SK-N-SH (cell line): ENCODE measurements around the gene SVIL. TPM values are rescaled to one million over a fixed set of nuclear protein-coding genes. Genes with fewer than 3 reads are reported as not detected.

Experiments
- CTCF ChIA-PET: fragments of 300-600, 350-600 bp; formaldehyde crosslinking; extraction: SDS; loops from one replicate; lab custom pipeline; 2021; lab: Yijun Ruan, JAX
- POLR2A ChIA-PET: fragments of 350-600 bp; sonication (Branson Sonifier 250); formaldehyde crosslinking; extraction: SDS; loops from one replicate; lab custom pipeline; 2020; ENCODE audit warnings: antibody characterized with exemption, inconsistent platforms; lab: Yijun Ruan, JAX
- DNase-seq: peaks from one replicate; pipeline ENCODE4 v3.0.0; 2012
- H2AFZ ChIP-seq: fragments of 200-600 bp; sonication (generic); 2 replicates; pipeline ENCODE4 v1.8.1; 2016; ENCODE audit warnings: antibody characterized with exemption, mild to moderate bottlenecking, low read depth
- H3F3A ChIP-seq: fragments of 200-600 bp; sonication (generic); replicated peaks from 2 replicates; pipeline ENCODE3; 2016; ENCODE audit warnings: antibody characterized with exemption, mild to moderate bottlenecking; ENCODE audit not compliant: insufficient read depth
- H3K27ac ChIP-seq, 2 experiments: fragments of 200-500 bp in 1 of 2; fragments of 200-600 bp in 1 of 2; sonication (Bioruptor generic) in 1 of 2; sonication (generic), shearing (Covaris generic) in 1 of 2; 2 replicates each; pipeline versions ENCODE4 v1.5.1 to v1.6.1; 2014 to 2016; ENCODE audit warnings: low read depth in 2 of 2, inconsistent platforms in 1 of 2, low read length in 1 of 2, mild to moderate bottlenecking in 1 of 2, mixed read lengths in 1 of 2
- H3K27me3 ChIP-seq: fragments of 200-600 bp; sonication (generic), shearing (Covaris generic); 2 replicates; pipeline ENCODE4 v1.6.1; 2016; ENCODE audit warnings: mixed run types; ENCODE audit not compliant: insufficient read depth
- H3K36me3 ChIP-seq, 2 experiments: fragments of 200-500 bp in 1 of 2; fragments of 200-600 bp in 1 of 2; sonication (Bioruptor generic) in 1 of 2; sonication (generic) in 1 of 2; replicated peaks in 1 of 2; 2 replicates each; pipeline versions ENCODE3 to v1.5.1; 2014 to 2016; ENCODE audit warnings: low read length in 1 of 2, mild to moderate bottlenecking in 1 of 2; ENCODE audit not compliant: insufficient read depth in 2 of 2, control insufficient read depth in 1 of 2
- H3K4me1 ChIP-seq, 2 experiments: fragments of 200-500 bp in 1 of 2; fragments of 200-600 bp in 1 of 2; sonication (Bioruptor generic) in 1 of 2; sonication (generic), shearing (Covaris generic) in 1 of 2; 2 replicates each; pipeline versions ENCODE4 v1.5.1 to v1.6.1; 2014 to 2016; ENCODE audit warnings: low read depth in 1 of 2, low read length in 1 of 2, mixed run types in 1 of 2; ENCODE audit not compliant: insufficient read depth in 2 of 2, control insufficient read depth in 1 of 2
- H3K4me2 ChIP-seq: fragments of 200-600 bp; sonication (generic), shearing (Covaris generic); 2 replicates; pipeline ENCODE4 v1.6.1; 2017; ENCODE audit warnings: mixed run types
- H3K4me3 ChIP-seq, 2 experiments: fragments of 200-500 bp in 1 of 2; fragments of 200-600 bp in 1 of 2; sonication (Bioruptor generic) in 1 of 2; sonication (generic), shearing (Covaris generic) in 1 of 2; 2 replicates each; pipeline versions ENCODE4 v1.5.1 to v1.8.1; 2014 to 2016; ENCODE audit warnings: low read depth in 2 of 2, inconsistent platforms in 1 of 2, low read length in 1 of 2, mild to moderate bottlenecking in 1 of 2, mixed read lengths in 1 of 2, moderate library complexity in 1 of 2
- H3K79me2 ChIP-seq: fragments of 200-600 bp; sonication (generic); 2 replicates; pipeline ENCODE4 v1.8.1; 2017; ENCODE audit warnings: mild to moderate bottlenecking; ENCODE audit not compliant: insufficient read depth
- H3K9ac ChIP-seq: fragments of 200-600 bp; sonication (generic); 2 replicates; pipeline ENCODE4 v1.6.1; 2017; ENCODE audit warnings: mixed run types
- H3K9me2 ChIP-seq: fragments of 200-600 bp; sonication (generic); 2 replicates; pipeline ENCODE4 v1.6.1; 2017; ENCODE audit warnings: mixed run types
- H3K9me3 ChIP-seq: fragments of 200-600 bp; sonication (generic); 2 replicates; pipeline ENCODE4 v1.6.1; 2017; ENCODE audit warnings: mixed run types, mild to moderate bottlenecking, moderate library complexity
- H4K20me1 ChIP-seq: fragments of 200-600 bp; sonication (generic); 2 replicates; pipeline ENCODE4 v1.6.1; 2017; ENCODE audit warnings: mild to moderate bottlenecking, mixed run types; ENCODE audit not compliant: insufficient read depth
- CTCF ChIP-seq: fragments of 200-600 bp; sonication (generic); IDR thresholded peaks from 2 replicates; pipeline ENCODE4 v1.6.1; 2017; ENCODE audit warnings: antibody characterized with exemption, mild to moderate bottlenecking, moderate library complexity
- EP300 ChIP-seq, 2 experiments: IDR thresholded peaks; 2 replicates each; pipeline versions ENCODE4 v1.4.0 to v1.6.1; 2012; ENCODE audit warnings: borderline replicate concordance in 1 of 2, low read depth in 1 of 2, low read length in 1 of 2
- EZH2phosphoT487 ChIP-seq: fragments of 200-600 bp; sonication (generic); IDR thresholded peaks from 2 replicates; pipeline ENCODE4 v1.6.1; 2017; ENCODE audit warnings: low read depth, mixed run types, mild to moderate bottlenecking, antibody characterized with exemption, moderate library complexity, borderline replicate concordance
- FOSL2 ChIP-seq: IDR thresholded peaks from 2 replicates; pipeline ENCODE4 v1.4.0; 2012; ENCODE audit warnings: low read depth, mild to moderate bottlenecking, moderate library complexity, borderline replicate concordance
- FOXJ3 ChIP-seq: sonication (generic); formaldehyde crosslinking; IDR thresholded peaks from 2 replicates; pipeline ENCODE4 v1.5.1; 2020; ENCODE audit warnings: mild to moderate bottlenecking, missing genetic modification reagents
- FOXM1 ChIP-seq: IDR thresholded peaks from 2 replicates; pipeline ENCODE4 v1.4.0; 2012; ENCODE audit warnings: low read depth, mild to moderate bottlenecking
- GATA2 ChIP-seq: sonication (generic); formaldehyde crosslinking; IDR thresholded peaks from 2 replicates; pipeline ENCODE4 v1.5.0; 2020; ENCODE audit warnings: mild to moderate bottlenecking, missing genetic modification reagents
- NRF1 ChIP-seq: IDR thresholded peaks from 2 replicates; pipeline ENCODE4 v1.6.1; 2012; ENCODE audit warnings: low read depth, mild to moderate bottlenecking, low read length
- RAD21 ChIP-seq: IDR thresholded peaks from 2 replicates; pipeline ENCODE4 v1.6.1; 2012; ENCODE audit warnings: mild to moderate bottlenecking, low read length
- RCOR1 ChIP-seq: fragments of 150-350 bp; IDR thresholded peaks from 2 replicates; pipeline ENCODE4 v1.6.1; 2017; ENCODE audit warnings: antibody characterized with exemption, low read length
- REST ChIP-seq: IDR thresholded peaks from 2 replicates; pipeline ENCODE4 v1.6.1; 2012; ENCODE audit warnings: mild to moderate bottlenecking, low read depth, low read length, moderate library complexity
- RXRA ChIP-seq: IDR thresholded peaks from 2 replicates; pipeline ENCODE4 v1.4.0; 2012; ENCODE audit warnings: low read depth, mild to moderate bottlenecking, borderline replicate concordance
- SIN3A ChIP-seq: IDR thresholded peaks from 2 replicates; pipeline ENCODE4 v1.6.1; 2012; ENCODE audit warnings: low read depth, mild to moderate bottlenecking, low read length, moderate library complexity, borderline replicate concordance
- TEAD4 ChIP-seq: IDR thresholded peaks from 2 replicates; pipeline ENCODE4 v1.4.0; 2012; ENCODE audit warnings: mild to moderate bottlenecking, borderline replicate concordance; ENCODE audit not compliant: insufficient read depth
- WGBS: methylation state at CpG from one replicate; pipeline ENCODE4 v1.1.6; 2017; ENCODE audit warnings: low lambda C conversion rate; 5-methylcytosine and 5-hydroxymethylcytosine counted together
- polyA plus RNA-seq, 3 experiments: library from polyadenylated mRNA; depleted of rRNA; stranded (reverse); fragments of >200 nt; gene quantifications; 2 replicates each; pipeline ENCODE4 v1.2.3, GENCODE V29; 2012
- TF ChIP-seq, protein P1 (sequence below): fragments of 150-350 bp; IDR thresholded peaks from 2 replicates; pipeline ENCODE4 v1.6.1; 2017; ENCODE audit warnings: antibody characterized with exemption, low read length, low read depth, borderline replicate concordance
- TF ChIP-seq, protein P2 (sequence below): IDR thresholded peaks from 2 replicates; pipeline ENCODE4; 2012
- TF ChIP-seq, protein P3 (sequence below): IDR thresholded peaks from 2 replicates; pipeline ENCODE4 v1.4.0; 2012; ENCODE audit warnings: low read depth

Gene SVIL
- polyA plus RNA-seq, 1 of the 3 experiments (the other 2 are of a cell fraction), result 48.7 TPM

DNA sequence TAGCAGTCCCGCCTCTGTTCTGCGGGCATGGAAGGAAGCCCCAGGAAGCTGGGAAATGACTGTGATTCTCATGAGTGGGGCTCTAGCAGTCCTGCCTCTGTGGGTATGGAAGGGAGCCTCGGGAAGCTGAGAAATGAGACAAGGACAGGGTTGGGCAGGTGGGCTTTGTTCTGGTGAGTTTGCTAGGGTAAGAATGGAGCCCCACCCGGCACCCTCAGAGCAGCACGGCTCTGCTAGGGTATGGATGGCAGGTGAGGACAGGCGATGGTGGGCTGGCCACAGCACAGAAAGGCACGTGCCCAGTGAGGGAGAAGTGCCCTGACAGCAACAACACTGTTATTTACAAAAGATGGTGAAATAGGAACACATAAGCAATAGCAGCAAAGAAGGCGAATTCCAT, 39.6 kb downstream of the SVIL start (continued):
- TF ChIP-seq REST, result no peak
- TF ChIP-seq EZH2phosphoT487, result no peak
- no peak for TF ChIP-seq RXRA
- no peak for TF ChIP-seq FOXJ3 (CRISPR knock-in tag)
- TF ChIP-seq, protein P1, sequence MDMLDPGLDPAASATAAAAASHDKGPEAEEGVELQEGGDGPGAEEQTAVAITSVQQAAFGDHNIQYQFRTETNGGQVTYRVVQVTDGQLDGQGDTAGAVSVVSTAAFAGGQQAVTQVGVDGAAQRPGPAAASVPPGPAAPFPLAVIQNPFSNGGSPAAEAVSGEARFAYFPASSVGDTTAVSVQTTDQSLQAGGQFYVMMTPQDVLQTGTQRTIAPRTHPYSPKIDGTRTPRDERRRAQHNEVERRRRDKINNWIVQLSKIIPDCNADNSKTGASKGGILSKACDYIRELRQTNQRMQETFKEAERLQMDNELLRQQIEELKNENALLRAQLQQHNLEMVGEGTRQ, result no peak
- no peak for TF ChIP-seq FOXM1

DNA sequence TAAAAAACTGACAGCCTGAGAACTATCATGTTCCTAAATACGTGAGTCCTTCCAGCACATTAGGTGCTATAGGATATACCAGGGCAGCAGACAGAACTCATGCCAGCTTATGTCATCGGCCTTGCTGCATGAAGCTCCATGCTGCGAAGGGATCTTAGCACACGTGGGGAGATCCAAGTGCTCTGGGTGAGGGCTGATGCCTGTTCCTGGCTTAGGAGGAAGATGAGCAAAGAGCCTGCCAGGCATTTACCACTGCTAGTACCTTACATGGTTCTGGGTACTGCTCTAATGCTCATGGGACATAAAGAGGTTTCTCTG, 43.2 kb downstream of the SVIL start:
- WGBS, result 84% methylated on average over 3 of the region's 4 CpGs
- Histone ChIP-seq H3K4me3 (no peak overlapping the region), H3F3A (peaks cover 43% of the 10 kb centered on the region), H3K9me2 (no peaks in the 10 kb centered on the region), H3K79me2 (peaks cover 59% of the 10 kb centered on the region), H3K27me3 (no peaks in the 10 kb centered on the region), H3K4me1 (peaks cover 7 to 39% of the 10 kb centered on the region in 2 experiments), H2AFZ (no peak overlapping the region), H3K4me2 (peak overlapping the region; percentile 44; the same call in 1 of the 2 replicates), H3K9me3 (no peaks in the 10 kb centered on the region), H3K9ac (peak overlapping the region; percentile 68; the same call in 1 of the 2 replicates), H4K20me1 (peaks cover 27% of the 10 kb centered on the region; the same call in 1 of the 2 replicates), H3K27ac (peak overlapping the region in 1 of 2 experiments; percentile 96; a peak in 2 of 4 replicates), H3K36me3 (no peaks in the 10 kb centered on the region)
- POLR2A ChIA-PET, result no interaction called here
- CTCF ChIA-PET, result interaction anchor here (0.7 to 3.2 kb wide), 18 partner anchors 9 to 802 kb away, joined by 3 to 29 read pairs (median 4); no protein-coding TSS in a partner anchor
- DNase-seq, result no peak
- TF ChIP-seq SIN3A (no peak), CTCF (no peak), REST (no peak), FOXM1 (no peak), RXRA (no peak), RAD21 (no peak), EP300 (IDR thresholded peaks at IDR 0.05; ENCODE audit: borderline replicate concordance in 1 of 2, low read depth in 1 of 2, low read length in 1 of 2) (no peak), FOSL2 (no peak), GATA2 (CRISPR knock-in tag) (no peak), RCOR1 (no peak), NRF1 (no peak), TEAD4 (no peak)
- TF ChIP-seq, protein P2, sequence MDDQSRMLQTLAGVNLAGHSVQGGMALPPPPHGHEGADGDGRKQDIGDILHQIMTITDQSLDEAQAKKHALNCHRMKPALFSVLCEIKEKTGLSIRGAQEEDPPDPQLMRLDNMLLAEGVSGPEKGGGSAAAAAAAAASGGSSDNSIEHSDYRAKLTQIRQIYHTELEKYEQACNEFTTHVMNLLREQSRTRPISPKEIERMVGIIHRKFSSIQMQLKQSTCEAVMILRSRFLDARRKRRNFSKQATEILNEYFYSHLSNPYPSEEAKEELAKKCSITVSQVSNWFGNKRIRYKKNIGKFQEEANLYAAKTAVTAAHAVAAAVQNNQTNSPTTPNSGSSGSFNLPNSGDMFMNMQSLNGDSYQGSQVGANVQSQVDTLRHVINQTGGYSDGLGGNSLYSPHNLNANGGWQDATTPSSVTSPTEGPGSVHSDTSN, result no peak
- TF ChIP-seq, protein P3, sequence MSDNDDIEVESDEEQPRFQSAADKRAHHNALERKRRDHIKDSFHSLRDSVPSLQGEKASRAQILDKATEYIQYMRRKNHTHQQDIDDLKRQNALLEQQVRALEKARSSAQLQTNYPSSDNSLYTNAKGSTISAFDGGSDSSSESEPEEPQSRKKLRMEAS, result no peak
